ENCODE measurements around the gene NSF. TPM values are rescaled to one million over a fixed set of nuclear protein-coding genes. Genes with fewer than 3 reads are reported as not detected.
"Not testable (repeated sequence)": the region's sequence is repeated elsewhere in the genome, so short reads cannot be mapped to it uniquely, and the experiment has no call there.

Gene NSF
- total and polyA plus RNA-seq, 10 of the 15 experiments (the other 5 are each of a cell fraction or from before 2014, with no cell fraction given): 6.8 to 25.6 (median 16.8) TPM

GRCh38 chr17:46792071-46792470 lies 201.6 kb downstream of the NSF start:
- ATAC-seq (no peak), DNase-seq (ENCODE audit: low read depth, low spot score) (no peak), FAIRE-seq (no peak)
- BruUV-seq (replicated peaks): no TSS peak
- no peak for TF ChIP-seq STAT1 (conservative IDR thresholded peaks at IDR 0.05)
- TF ChIP-seq ATF7 (IDR thresholded peaks at IDR 0.05; ENCODE audit: low read depth): peak; percentile 49; the same call in 1 of the 2 replicates
- ChIA-PET CTCF (no interaction called here), SMC1A (ENCODE audit: uncharacterized antibody, unreplicated experiment) (no interaction called here), POLR2A (no interaction called here), RAD21 (ENCODE audit: unreplicated experiment) (no interaction called here)
- H3K36me3 ChIP-seq (ENCODE audit: control insufficient read depth in 2 of 2, insufficient read depth in 2 of 2, low read length in 1 of 2): no peaks in the 10 kb centered on the region
- H3K9ac ChIP-seq (ENCODE audit: control insufficient read depth, insufficient read depth, low read length): no peak overlapping the region
- no peak overlapping the region for H3K4me3 ChIP-seq
- no peaks in the 10 kb centered on the region for H3K79me2 ChIP-seq (ENCODE audit: control insufficient read depth, insufficient read depth, low read length)
- H3K4me2 ChIP-seq (ENCODE audit: control insufficient read depth, insufficient read depth): no peak overlapping the region
- 21% methylated on average over 4 of the region's 4 CpGs for WGBS (ENCODE audit: insufficient coverage, insufficient replicate concordance, low lambda C conversion rate, missing lambda C conversion rate)
- H3K9me3 ChIP-seq (replicated peaks; ENCODE audit: control insufficient read depth, insufficient read depth, low read length): no peaks in the 10 kb centered on the region; the same call in 2 of the 3 replicates
- no peaks in the 10 kb centered on the region for H3K4me1 ChIP-seq (ENCODE audit: control insufficient read depth, insufficient read depth, low read length)
- peaks cover 0 to 3% of the 10 kb centered on the region in 2 experiments; a peak in 3 of 4 replicates for H3K27me3 ChIP-seq (replicated peaks in 1 of 2; ENCODE audit: control insufficient read depth in 2 of 2, insufficient read depth in 2 of 2, low read length in 1 of 2)
- H3K27ac ChIP-seq (ENCODE audit: control insufficient read depth, insufficient read depth): no peak overlapping the region
- intact Hi-C loops (cut with micrococcal nuclease; ENCODE audit: unreplicated experiment) (no loop called here), in situ Hi-C loops (cut with MboI) (loop anchor here (10.0 kb wide), 2 partner anchors 63 to 103 kb away; partner anchors contain the start of gene WNT9B)
- no peaks in the 10 kb centered on the region for H4K20me1 ChIP-seq (ENCODE audit: control insufficient read depth, insufficient read depth)
- no peak overlapping the region for H2AFZ ChIP-seq (ENCODE audit: control insufficient read depth, low read depth, low read length)

GRCh38 chr17:46793023-46793422 lies 202.6 kb downstream of the NSF start:
- H3K4me3 ChIP-seq; H3K36me3 ChIP-seq (ENCODE audit: control insufficient read depth in 2 of 2, insufficient read depth in 2 of 2, low read length in 1 of 2); BruUV-seq (replicated peaks); H3K9me3 ChIP-seq (replicated peaks; ENCODE audit: control insufficient read depth, insufficient read depth, low read length); H3K27ac ChIP-seq (ENCODE audit: control insufficient read depth, insufficient read depth); CTCF ChIA-PET; POLR2A ChIA-PET; H4K20me1 ChIP-seq (ENCODE audit: control insufficient read depth, insufficient read depth); SMC1A ChIA-PET (ENCODE audit: uncharacterized antibody, unreplicated experiment); H3K79me2 ChIP-seq (ENCODE audit: control insufficient read depth, insufficient read depth, low read length); ATAC-seq; H3K4me2 ChIP-seq (ENCODE audit: control insufficient read depth, insufficient read depth); DNase-seq (ENCODE audit: low read depth, low spot score); H3K4me1 ChIP-seq (ENCODE audit: control insufficient read depth, insufficient read depth, low read length); H3K27me3 ChIP-seq (replicated peaks in 1 of 2; ENCODE audit: control insufficient read depth in 2 of 2, insufficient read depth in 2 of 2, low read length in 1 of 2); H2AFZ ChIP-seq (ENCODE audit: control insufficient read depth, low read depth, low read length); intact Hi-C loops (cut with micrococcal nuclease; ENCODE audit: unreplicated experiment); RAD21 ChIA-PET (ENCODE audit: unreplicated experiment); FAIRE-seq; H3K9ac ChIP-seq (ENCODE audit: control insufficient read depth, insufficient read depth, low read length): not testable (repeated sequence)
- in situ Hi-C loops (cut with MboI): loop anchor here (10.0 kb wide), 2 partner anchors 62 to 102 kb away; partner anchors contain the start of gene WNT9B
- 95% methylated on average over 5 of the region's 6 CpGs for WGBS (ENCODE audit: insufficient coverage, insufficient replicate concordance, low lambda C conversion rate, missing lambda C conversion rate)

All from GM12878 (cell line).